Measurements from ENCODE around the gene CFAP97D2. TPM values are rescaled to one million over a fixed set of nuclear protein-coding genes. Genes with fewer than 3 reads are reported as not detected.

CFAP97D2 gene
- polyA plus RNA-seq, 1 donor from 2014 or later = not detected

GRCh38 chr13:114161644-114162532 is 17.2 kb upstream of the CFAP97D2 start:
- TF ChIP-seq RAD21 (conservative IDR thresholded peaks at IDR 0.05) = no peak
- no peak for TF ChIP-seq SMC3 (conservative IDR thresholded peaks at IDR 0.05; ENCODE audit: poor library complexity)
- TF ChIP-seq MXI1 (conservative IDR thresholded peaks at IDR 0.05; ENCODE audit: poor library complexity, severe bottlenecking) = no peak
- TF ChIP-seq CTCF (IDR thresholded peaks at IDR 0.05; ENCODE audit: poor library complexity, severe bottlenecking) = no peak
- TF ChIP-seq REST (IDR thresholded peaks at IDR 0.05; ENCODE audit: borderline replicate concordance) = no peak
- TF ChIP-seq POLR2AphosphoS5 (IDR thresholded peaks at IDR 0.05) = no peak
- TF ChIP-seq EP300 (conservative IDR thresholded peaks at IDR 0.05; ENCODE audit: poor library complexity, severe bottlenecking) = no peak
- no peak for TF ChIP-seq EZH2 (IDR thresholded peaks at IDR 0.05; ENCODE audit: borderline replicate concordance, insufficient read depth, low read length, poor library complexity, severe bottlenecking)
- TF ChIP-seq TAF1 (IDR thresholded peaks at IDR 0.05; ENCODE audit: low read depth) = no peak
- Histone ChIP-seq H2AFZ (ENCODE audit: low read depth, low read length) (no peak overlapping the region), H3K4me2 (ENCODE audit: low read length) (no peak overlapping the region), H3K27me3 (ENCODE audit: insufficient read depth, low read depth, low read length) (no peaks in the 10 kb centered on the region), H3K36me3 (ENCODE audit: insufficient read depth, low read length) (no peaks in the 10 kb centered on the region), H3K4me3 (ENCODE audit: low read length) (no peak overlapping the region), H3F3A (ENCODE audit: insufficient read depth, low read length, poor library complexity, severe bottlenecking) (no peaks in the 10 kb centered on the region), H3K9ac (ENCODE audit: low read length) (no peak overlapping the region), H3K9me3 (ENCODE audit: low read length) (no peaks in the 10 kb centered on the region), H3K79me2 (replicated peaks; ENCODE audit: insufficient read depth, low read length) (no peaks in the 10 kb centered on the region), H4K20me1 (ENCODE audit: insufficient read depth) (no peaks in the 10 kb centered on the region), H3K9me2 (ENCODE audit: insufficient read depth, low read length) (no peaks in the 10 kb centered on the region), H3K27ac (ENCODE audit: low read length) (no peak overlapping the region)

GRCh38 chr13:114162533-114162922 is 16.5 kb upstream of the CFAP97D2 start:
- Histone ChIP-seq H2AFZ (ENCODE audit: low read depth, low read length) (no peak overlapping the region), H3K4me2 (ENCODE audit: low read length) (no peak overlapping the region), H3K4me3 (ENCODE audit: low read length) (no peak overlapping the region), H3K27me3 (ENCODE audit: insufficient read depth, low read depth, low read length) (no peaks in the 10 kb centered on the region), H3K79me2 (replicated peaks; ENCODE audit: insufficient read depth, low read length) (no peaks in the 10 kb centered on the region), H3F3A (ENCODE audit: insufficient read depth, low read length, poor library complexity, severe bottlenecking) (no peaks in the 10 kb centered on the region), H3K27ac (ENCODE audit: low read length) (no peak overlapping the region), H3K36me3 (ENCODE audit: insufficient read depth, low read length) (no peaks in the 10 kb centered on the region), H3K9me2 (ENCODE audit: insufficient read depth, low read length) (no peaks in the 10 kb centered on the region), H4K20me1 (ENCODE audit: insufficient read depth) (no peaks in the 10 kb centered on the region), H3K9me3 (ENCODE audit: low read length) (no peaks in the 10 kb centered on the region), H3K9ac (ENCODE audit: low read length) (no peak overlapping the region)
- TF ChIP-seq POLR2AphosphoS5 (IDR thresholded peaks at IDR 0.05) = no peak
- TF ChIP-seq SMC3 (conservative IDR thresholded peaks at IDR 0.05; ENCODE audit: poor library complexity) = no peak
- no peak for TF ChIP-seq EZH2 (IDR thresholded peaks at IDR 0.05; ENCODE audit: borderline replicate concordance, insufficient read depth, low read length, poor library complexity, severe bottlenecking)
- TF ChIP-seq TAF1 (IDR thresholded peaks at IDR 0.05; ENCODE audit: low read depth) = no peak

Measured in neural cell (in vitro differentiated cells).